Activated CD4-positive, alpha-beta memory T cell treated with anti-CD3 and anti-CD28 coated beads for 36 hours (primary cell): ENCODE data around the gene CMYA5. TPM values are rescaled to one million over a fixed set of nuclear protein-coding genes. Genes with fewer than 3 reads are reported as not detected.
A peak's percentile ranks its signal among the peaks of the same experiment; 100 is the strongest.

Experiments
- CTCF ChIA-PET: fragments of 350-600 bp; sonication (Branson Sonifier 250); formaldehyde crosslinking; loops from one replicate; lab custom pipeline; 2021; ENCODE audit warnings: antibody characterized with exemption, inconsistent platforms; lab: Charles Lee
- POLR2A ChIA-PET: fragments of 350-600 bp; sonication (Branson Sonifier 250); formaldehyde crosslinking; loops from one replicate; lab custom pipeline; 2021; ENCODE audit warnings: antibody characterized with exemption; lab: Charles Lee
- DNase-seq: peaks from one replicate; pipeline ENCODE4 v3.0.0-alpha.2; 2020
- H3K27ac Mint-ChIP-seq: one replicate; pipeline ENCODE4 v1.8.0; 2021; ENCODE audit warnings: mixed read lengths
- H3K27me3 Mint-ChIP-seq: one replicate; pipeline ENCODE4 v1.8.0; 2021; ENCODE audit warnings: mixed read lengths
- H3K36me3 Mint-ChIP-seq: one replicate; pipeline ENCODE4 v1.8.0; 2021; ENCODE audit warnings: mixed read lengths
- H3K4me1 Mint-ChIP-seq: one replicate; pipeline ENCODE4 v1.8.0; 2021; ENCODE audit warnings: low read depth, mixed read lengths
- H3K4me3 Mint-ChIP-seq: one replicate; pipeline ENCODE4 v1.8.0; 2021; ENCODE audit warnings: mild to moderate bottlenecking, mixed read lengths
- H3K9me3 Mint-ChIP-seq: one replicate; pipeline ENCODE4 v1.8.0; 2021; ENCODE audit warnings: mixed read lengths
- intact Hi-C: fragments of 100-400 bp; cut with micrococcal nuclease; formaldehyde crosslinking; loops from one replicate; pipeline ENCODE4 v1.15.1; 2023
- total RNA-seq, 2 experiments: library from RNA; stranded (reverse); gene quantifications; one replicate each; pipeline ENCODE4 v1.2.3, GENCODE V29; 2021

CMYA5 gene
- total RNA-seq, 2 experiments from 2014 or later, result 0.15 to 0.26 TPM

- DNase-seq, result no peak
- no peak overlapping the region for H3K4me3 Mint-ChIP-seq
- CTCF ChIA-PET, result interaction anchor here (1.4 kb wide), 1 partner anchor 304 kb away, joined by 3 read pairs; no protein-coding TSS in a partner anchor
- POLR2A ChIA-PET, result no interaction called here
- H3K27me3 Mint-ChIP-seq, result no peaks in the 10 kb centered on the region
- H3K9me3 Mint-ChIP-seq, result peaks cover 4% of the 10 kb centered on the region
- no peak overlapping the region for H3K27ac Mint-ChIP-seq
- H3K4me1 Mint-ChIP-seq, result peaks cover 14% of the 10 kb centered on the region
- intact Hi-C loops, result no loop called here
- H3K36me3 Mint-ChIP-seq, result peaks cover 46% of the 10 kb centered on the region
Measured at GRCh38 chr5:79686799-79687198, 2.8 kb upstream of the CMYA5 start.

- no peak overlapping the region for H3K4me3 Mint-ChIP-seq
- no peak for DNase-seq
- no peak overlapping the region for H3K27ac Mint-ChIP-seq
- peaks cover 4% of the 10 kb centered on the region for H3K9me3 Mint-ChIP-seq
- intact Hi-C loops, result no loop called here
- H3K27me3 Mint-ChIP-seq, result no peaks in the 10 kb centered on the region
- peaks cover 39% of the 10 kb centered on the region for H3K36me3 Mint-ChIP-seq
- CTCF ChIA-PET, result no interaction called here
- peaks cover 9% of the 10 kb centered on the region for H3K4me1 Mint-ChIP-seq
- POLR2A ChIA-PET, result no interaction called here
Measured at GRCh38 chr5:79687889-79688288, 1.7 kb upstream of the CMYA5 start.

GRCh38 chr5:79691007-79691406, 1.4 kb downstream of the CMYA5 start:
- H3K27me3 Mint-ChIP-seq, result no peaks in the 10 kb centered on the region
- ChIA-PET POLR2A (no interaction called here), CTCF (interaction anchor here (1.1 kb wide), 1 partner anchor 393 kb away, joined by 6 read pairs; no protein-coding TSS in a partner anchor)
- peaks cover 4% of the 10 kb centered on the region for H3K9me3 Mint-ChIP-seq
- H3K4me1 Mint-ChIP-seq, result peaks cover 6% of the 10 kb centered on the region
- peaks cover 23% of the 10 kb centered on the region for H3K36me3 Mint-ChIP-seq
- no peak overlapping the region for H3K27ac Mint-ChIP-seq
- intact Hi-C loops, result no loop called here
- no peak overlapping the region for H3K4me3 Mint-ChIP-seq
- no peak for DNase-seq

GRCh38 chr5:79692596-79692995, 3.0 kb downstream of the CMYA5 start:
- H3K36me3 Mint-ChIP-seq, result peaks cover 12% of the 10 kb centered on the region
- CTCF ChIA-PET, result no interaction called here
- POLR2A ChIA-PET, result no interaction called here

GRCh38 chr5:79694183-79694582, 4.5 kb downstream of the CMYA5 start:
- intact Hi-C loops, result no loop called here
- Mint-ChIP-seq H3K36me3 (peaks cover 2% of the 10 kb centered on the region), H3K4me1 (peaks cover 1% of the 10 kb centered on the region), H3K9me3 (no peaks in the 10 kb centered on the region), H3K27ac (no peak overlapping the region), H3K4me3 (no peak overlapping the region), H3K27me3 (no peaks in the 10 kb centered on the region)
- CTCF ChIA-PET, result interaction anchor here (0.5 to 1.5 kb wide), 2 partner anchors 389 to 409 kb away, joined by 3 to 5 read pairs; no protein-coding TSS in a partner anchor
- DNase-seq, result no peak
- POLR2A ChIA-PET, result no interaction called here

More at GRCh38 chr5:79692596-79692995, 3.0 kb downstream of the CMYA5 start:
- Mint-ChIP-seq H3K27ac (no peak overlapping the region), H3K4me1 (no peaks in the 10 kb centered on the region), H3K9me3 (peaks cover 4% of the 10 kb centered on the region), H3K27me3 (no peaks in the 10 kb centered on the region), H3K4me3 (no peak overlapping the region)
- intact Hi-C loops, result no loop called here
- no peak for DNase-seq

- H3K9me3 Mint-ChIP-seq, result no peaks in the 10 kb centered on the region
- intact Hi-C loops, result no loop called here
- peaks cover 1% of the 10 kb centered on the region for H3K36me3 Mint-ChIP-seq
- CTCF ChIA-PET, result interaction anchor here (0.5 to 1.5 kb wide), 2 partner anchors 389 to 410 kb away, joined by 3 to 5 read pairs; no protein-coding TSS in a partner anchor
- peaks cover 6% of the 10 kb centered on the region for H3K4me1 Mint-ChIP-seq
- no peaks in the 10 kb centered on the region for H3K27me3 Mint-ChIP-seq
- no peak overlapping the region for H3K4me3 Mint-ChIP-seq
- no peak for DNase-seq
- POLR2A ChIA-PET, result no interaction called here
- H3K27ac Mint-ChIP-seq, result no peak overlapping the region
Measured at GRCh38 chr5:79694652-79695051, 5.0 kb downstream of the CMYA5 start.

- Mint-ChIP-seq H3K4me1 (peaks cover 13% of the 10 kb centered on the region), H3K27me3 (no peaks in the 10 kb centered on the region), H3K36me3 (no peaks in the 10 kb centered on the region), H3K9me3 (no peaks in the 10 kb centered on the region), H3K4me3 (no peak overlapping the region), H3K27ac (no peak overlapping the region)
- intact Hi-C loops, result no loop called here
- DNase-seq, result no peak
- CTCF ChIA-PET, result no interaction called here
- POLR2A ChIA-PET, result no interaction called here
Measured at GRCh38 chr5:79695526-79695925, 5.9 kb downstream of the CMYA5 start.

GRCh38 chr5:79697222-79698170, 7.9 kb downstream of the CMYA5 start:
- no peaks in the 10 kb centered on the region for H3K27me3 Mint-ChIP-seq
- intact Hi-C loops, result no loop called here
- CTCF ChIA-PET, result interaction anchor here (1.0 to 1.5 kb wide), 2 partner anchors 159 to 386 kb away, joined by 4 read pairs; no protein-coding TSS in a partner anchor
- no peak overlapping the region for H3K4me3 Mint-ChIP-seq
- POLR2A ChIA-PET, result no interaction called here
- H3K27ac Mint-ChIP-seq, result no peak overlapping the region
- no peaks in the 10 kb centered on the region for H3K36me3 Mint-ChIP-seq
- H3K9me3 Mint-ChIP-seq, result no peaks in the 10 kb centered on the region
- H3K4me1 Mint-ChIP-seq, result peaks cover 13% of the 10 kb centered on the region
- DNase-seq, result no peak

- no peaks in the 10 kb centered on the region for H3K36me3 Mint-ChIP-seq
- no peaks in the 10 kb centered on the region for H3K9me3 Mint-ChIP-seq
- H3K27me3 Mint-ChIP-seq, result no peaks in the 10 kb centered on the region
- intact Hi-C loops, result loop anchor here (1.0 kb wide), 1 partner anchor 88 kb away; the partner anchor contains the start of gene TENT2
- H3K4me3 Mint-ChIP-seq, result no peak overlapping the region
- H3K27ac Mint-ChIP-seq, result peak overlapping the region; percentile 80
- POLR2A ChIA-PET, result no interaction called here
- H3K4me1 Mint-ChIP-seq, result peaks cover 13% of the 10 kb centered on the region
- no peak for DNase-seq
- CTCF ChIA-PET, result no interaction called here
Measured at GRCh38 chr5:79699763-79700400, 10.2 kb downstream of the CMYA5 start.

- Mint-ChIP-seq H3K36me3 (no peaks in the 10 kb centered on the region), H3K4me1 (peaks cover 13% of the 10 kb centered on the region), H3K27me3 (no peaks in the 10 kb centered on the region), H3K4me3 (no peak overlapping the region), H3K9me3 (peaks cover 10% of the 10 kb centered on the region), H3K27ac (no peak overlapping the region)
- peak; percentile 48 for DNase-seq
- intact Hi-C loops, result loop anchor here (1.0 to 2.0 kb wide), 2 partner anchors 156 to 380 kb away; no protein-coding TSS in a partner anchor
- POLR2A ChIA-PET, result no interaction called here
- CTCF ChIA-PET, result interaction anchor here (1.0 to 2.4 kb wide), 7 partner anchors 10 to 384 kb away, joined by 3 to 15 read pairs (median 5); no protein-coding TSS in a partner anchor
Measured at GRCh38 chr5:79702606-79703380, 13.2 kb downstream of the CMYA5 start.

- ChIA-PET POLR2A (no interaction called here), CTCF (interaction anchor here (1.0 to 2.4 kb wide), 6 partner anchors 10 to 380 kb away, joined by 4 to 15 read pairs (median 5); no protein-coding TSS in a partner anchor)
- DNase-seq, result no peak
- H3K36me3 Mint-ChIP-seq, result no peaks in the 10 kb centered on the region
- peaks cover 10% of the 10 kb centered on the region for H3K9me3 Mint-ChIP-seq
- H3K4me3 Mint-ChIP-seq, result no peak overlapping the region
- H3K4me1 Mint-ChIP-seq, result peaks cover 13% of the 10 kb centered on the region
- H3K27me3 Mint-ChIP-seq, result no peaks in the 10 kb centered on the region
- no peak overlapping the region for H3K27ac Mint-ChIP-seq
- intact Hi-C loops, result loop anchor here (1.0 to 2.0 kb wide), 2 partner anchors 155 to 379 kb away; no protein-coding TSS in a partner anchor
Measured at GRCh38 chr5:79703381-79703645, 13.7 kb downstream of the CMYA5 start.
